HepG2 (cell line): ENCODE measurements around the gene DHX58. TPM values are rescaled to one million over a fixed set of nuclear protein-coding genes. Genes with fewer than 3 reads are reported as not detected.

Experiments
- BCL6 ChIP-seq: IDR thresholded peaks from 2 replicates; pipeline ENCODE4 v1.6.1; 2016; ENCODE audit warnings: missing genetic modification reagents, missing compliant biosample characterization
- CENPBD1 ChIP-seq: sonication (generic); formaldehyde crosslinking; IDR thresholded peaks from 2 replicates; pipeline ENCODE4 v1.8.0; 2022; ENCODE audit warnings: missing genetic modification reagents, low read depth, mild to moderate bottlenecking, borderline replicate concordance
- FOXC1 ChIP-seq: sonication (generic); formaldehyde crosslinking; IDR thresholded peaks from 2 replicates; pipeline ENCODE4 v1.8.0; 2022; ENCODE audit warnings: mild to moderate bottlenecking, missing genetic modification reagents, borderline replicate concordance
- JDP2 ChIP-seq: sonication (generic); formaldehyde crosslinking; IDR thresholded peaks from 2 replicates; pipeline ENCODE4 v1.8.1; 2022; ENCODE audit warnings: missing genetic modification reagents, borderline replicate concordance
- LRRFIP1 ChIP-seq: sonication (generic); formaldehyde crosslinking; conservative IDR thresholded peaks from 2 replicates; pipeline ENCODE4 v1.4.0; 2020; ENCODE audit warnings: missing genetic modification reagents
- MAFK ChIP-seq, 2 experiments: IDR thresholded peaks in 1 of 2; conservative IDR thresholded peaks in 1 of 2; 2 replicates each; pipeline ENCODE4 v1.6.1; 2011; ENCODE audit warnings: improper control_type of control experiment in 2 of 2, low read length in 2 of 2
- MXD3 ChIP-seq: IDR thresholded peaks from 2 replicates; pipeline ENCODE4 v1.6.1; 2016; ENCODE audit warnings: mild to moderate bottlenecking, missing biosample characterization, missing genetic modification reagents
- MXD4 ChIP-seq: IDR thresholded peaks from 2 replicates; pipeline ENCODE4 v1.6.1; 2016; ENCODE audit warnings: mild to moderate bottlenecking, missing biosample characterization, missing genetic modification reagents
- SAP130 ChIP-seq: IDR thresholded peaks from 2 replicates; pipeline ENCODE4 v1.6.1; 2016; ENCODE audit warnings: low read depth
- SETDB1 ChIP-seq: sonication (generic); formaldehyde crosslinking; IDR thresholded peaks from 2 replicates; pipeline ENCODE4 v1.5.1; 2020; ENCODE audit warnings: missing genetic modification reagents, mild to moderate bottlenecking, borderline replicate concordance
- SKI ChIP-seq: fragments of 450-650 bp; IDR thresholded peaks from one replicate; pipeline ENCODE4 v1.6.1; 2018; ENCODE audit warnings: mild to moderate bottlenecking; ENCODE audit not compliant: partially characterized antibody
- SMAD1 ChIP-seq: sonication (generic); formaldehyde crosslinking; IDR thresholded peaks from 2 replicates; pipeline ENCODE4 v1.4.0; 2020; ENCODE audit warnings: missing genetic modification reagents, low read depth, mild to moderate bottlenecking, borderline replicate concordance
- SNAPC2 ChIP-seq: sonication (generic); formaldehyde crosslinking; IDR thresholded peaks from 2 replicates; pipeline ENCODE4 v1.8.1; 2022; ENCODE audit warnings: mild to moderate bottlenecking, missing genetic modification reagents
- THRA ChIP-seq: sonication (generic); formaldehyde crosslinking; IDR thresholded peaks from 2 replicates; pipeline ENCODE4 v1.4.0; 2020; ENCODE audit warnings: missing genetic modification reagents, borderline replicate concordance
- TRAFD1 ChIP-seq: sonication (generic); formaldehyde crosslinking; IDR thresholded peaks from 2 replicates; pipeline ENCODE4 v1.5.1; 2020; ENCODE audit warnings: missing genetic modification reagents, mild to moderate bottlenecking, borderline replicate concordance
- ZBTB26 ChIP-seq: IDR thresholded peaks from 2 replicates; pipeline ENCODE4 v1.6.1; 2016; ENCODE audit warnings: missing compliant biosample characterization, missing genetic modification reagents, borderline replicate concordance
- ZBTB7A ChIP-seq: sonication (generic); formaldehyde crosslinking; IDR thresholded peaks from 2 replicates; pipeline ENCODE4 v1.8.0; 2022; ENCODE audit warnings: mild to moderate bottlenecking, missing genetic modification reagents
- ZNF501 ChIP-seq: sonication (generic); formaldehyde crosslinking; IDR thresholded peaks from 2 replicates; pipeline ENCODE4 v1.5.1; 2020; ENCODE audit warnings: mild to moderate bottlenecking, moderate library complexity, missing genetic modification reagents
- ZNF691 ChIP-seq: sonication (generic); formaldehyde crosslinking; IDR thresholded peaks from 2 replicates; pipeline ENCODE4 v1.4.0; 2020; ENCODE audit warnings: missing genetic modification reagents, low read depth, mild to moderate bottlenecking, borderline replicate concordance
- polyA plus RNA-seq, 8 experiments: library from polyadenylated mRNA; depleted of rRNA in 3 of 8; stranded (reverse) in 7 of 8; unstranded in 1 of 8; fragments of >200 nt; fragmentation: Illumina TruSeq in 4 of 8; extraction: Trizol in 4 of 8; gene quantifications; 2 replicates each; pipeline versions ENCODE4 v1.2.1 to v1.2.3, GENCODE V29; 2011 to 2016; ENCODE audit warnings: low read depth in 4 of 8, missing spikeins in 1 of 8, mixed read lengths in 1 of 8; ENCODE audit not compliant: insufficient read depth in 1 of 8
- total RNA-seq, 5 experiments: library from RNA; depleted of rRNA; stranded (reverse); fragments of >200 nt; fragmentation: Illumina TruSeq; extraction: Trizol; gene quantifications; 2 replicates each; pipeline ENCODE4 v1.2.3, GENCODE V29; 2016; ENCODE audit warnings: low read depth in 1 of 5

Gene DHX58
- total and polyA plus RNA-seq, 2 of the 13 experiments (the other 11 are each of a cell fraction or from before 2014, with no cell fraction given), result 6.7 to 7.8 TPM

- TF ChIP-seq JDP2 (CRISPR knock-in tag), result no peak
- no peak for TF ChIP-seq LRRFIP1 (CRISPR knock-in tag)
- no peak for TF ChIP-seq ZNF691
- TF ChIP-seq FOXC1, result no peak
- TF ChIP-seq THRA, result peak; percentile 53
- TF ChIP-seq ZNF501, result no peak
- no peak for TF ChIP-seq MXD4 (CRISPR knock-in tag)
- TF ChIP-seq ZBTB26, result no peak
- TF ChIP-seq TRAFD1 (CRISPR knock-in tag), result no peak
- no peak for TF ChIP-seq CENPBD1 (CRISPR knock-in tag)
- no peak for TF ChIP-seq SNAPC2 (CRISPR knock-in tag)
- TF ChIP-seq SMAD1, result no peak
- TF ChIP-seq MXD3 (CRISPR knock-in tag), result peak; percentile 69; the same call in 1 of the 2 replicates
- peak; percentile 61 for TF ChIP-seq SKI
- TF ChIP-seq MAFK (conservative IDR thresholded peaks at IDR 0.05 in 1 of 2, IDR thresholded peaks at IDR 0.05 in 1 of 2; ENCODE audit: low read length in 2 of 2), result no peak
- no peak; the same call in 1 of the 2 replicates for TF ChIP-seq ZBTB7A (CRISPR knock-in tag)
- no peak for TF ChIP-seq SETDB1 (CRISPR knock-in tag)
- peak; percentile 57 for TF ChIP-seq BCL6 (CRISPR knock-in tag)
- peak; percentile 52 for TF ChIP-seq SAP130 (CRISPR knock-in tag)
Observed at GRCh38 chr17:42087736-42088705, 24.5 kb downstream of the DHX58 start (continued).
